Gastroesophageal sphincter (tissue), 4 donors: Measurements from ENCODE around the gene GPR17. TPM values are rescaled to one million over a fixed set of nuclear protein-coding genes. Genes with fewer than 3 reads are reported as not detected.

Experiments
- ATAC-seq: fragments of 150-250 bp; one replicate; pipeline ENCODE4 v1.9.1; 2016; ENCODE audit warnings: mild to moderate bottlenecking, moderate library complexity
- H3K27ac ChIP-seq, 4 donors: fragments of 200-600 bp; sonication (generic) in 3 of 4; 1 replicate in 3 of 4; 2 replicates in 1 of 4; pipeline ENCODE4 v1.5.1; 2016 to 2019
- H3K27me3 ChIP-seq: fragments of 200-600 bp; sonication (generic); one replicate; pipeline ENCODE4 v1.5.1; 2019
- H3K36me3 ChIP-seq, 2 donors: fragments of 200-600 bp; sonication (generic); one replicate each; pipeline ENCODE4 v1.5.1; 2019; ENCODE audit warnings: control low read depth in 1 of 2
- H3K4me1 ChIP-seq, 3 donors: fragments of 200-600 bp; sonication (generic); 1 replicate in 2 of 3; 2 replicates in 1 of 3; pipeline ENCODE4 v1.5.1; 2016 to 2019; ENCODE audit warnings: control low read depth in 2 of 3
- H3K4me3 ChIP-seq, 2 donors: fragments of 200-600 bp; sonication (generic); one replicate each; pipeline ENCODE4 v1.5.1; 2019; ENCODE audit warnings: mild to moderate bottlenecking in 1 of 2, moderate library complexity in 1 of 2
- H3K9me3 ChIP-seq, 3 donors: fragments of 200-600 bp; sonication (generic); one replicate each; pipeline ENCODE4 v1.5.1; 2017 to 2019; ENCODE audit warnings: control low read depth in 2 of 3
- CTCF ChIP-seq, 4 experiments: fragments of 200-600 bp in 2 of 4; fragments of 450-650 bp in 2 of 4; sonication (generic) in 1 of 4; IDR thresholded peaks; one replicate each; pipeline ENCODE4 v1.5.1; 2017 to 2019; ENCODE audit warnings: antibody characterized with exemption in 4 of 4, mild to moderate bottlenecking in 2 of 4, moderate library complexity in 2 of 4
- EP300 ChIP-seq: sonication (generic); formaldehyde crosslinking; IDR thresholded peaks from one replicate; pipeline ENCODE4 v1.6.1; 2017; ENCODE audit warnings: antibody characterized with exemption, mild to moderate bottlenecking
- POLR2A ChIP-seq, 2 donors: fragments of 450-650 bp; IDR thresholded peaks; one replicate each; pipeline ENCODE4 v1.6.1; 2017; ENCODE audit warnings: antibody characterized with exemption in 2 of 2, mild to moderate bottlenecking in 2 of 2, moderate library complexity in 1 of 2
- POLR2AphosphoS5 ChIP-seq: sonication (generic); formaldehyde crosslinking; IDR thresholded peaks from one replicate; pipeline ENCODE4 v1.6.1; 2017; ENCODE audit warnings: antibody characterized with exemption
- WGBS, 2 donors: methylation state at CpG; one replicate each; pipeline ENCODE4 v1.1.5; 2018; ENCODE audit warnings: low coverage in 1 of 2; 5-methylcytosine and 5-hydroxymethylcytosine counted together
- total RNA-seq, 4 donors: library from RNA; depleted of rRNA; stranded (reverse); fragments of >200 nt; gene quantifications; one replicate each; pipeline ENCODE4 v1.1.0, GENCODE V29; 2016

GPR17 gene
- total RNA-seq, 4 donors from 2014 or later = 0.35 TPM; not detected in 3

- Histone ChIP-seq H3K36me3 (peaks cover 0 to 51% of the 10 kb centered on the region in 2 donors), H3K27me3 (no peaks in the 10 kb centered on the region), H3K4me1 (peaks cover 0 to 92% (median 37%) of the 10 kb centered on the region in 3 donors), H3K27ac (peak overlapping the region in 3 of 4 donors; percentile 81 to 87 (median 83)), H3K4me3 (no peak overlapping the region), H3K9me3 (no peaks in the 10 kb centered on the region)
- no peak for TF ChIP-seq POLR2A (IDR thresholded peaks at IDR 0.05)
- no peak for TF ChIP-seq EP300
- TF ChIP-seq POLR2AphosphoS5 = no peak
- TF ChIP-seq CTCF (IDR thresholded peaks at IDR 0.05) = no peak
- no peak for ATAC-seq
- WGBS, 2 donors = 60 to 86% methylated on average over 3 to 4 of the region's 13 CpGs
Measured at GRCh38 chr2:127639111-127639474, 6.9 kb upstream of the GPR17 start.

- no peak for TF ChIP-seq EP300
- peak in 1 of 4 experiments; percentile 30 for TF ChIP-seq CTCF (IDR thresholded peaks at IDR 0.05)
- no peak for TF ChIP-seq POLR2AphosphoS5
- no peak for TF ChIP-seq POLR2A (IDR thresholded peaks at IDR 0.05)
- peaks cover 0 to 54% of the 10 kb centered on the region in 2 donors for H3K36me3 ChIP-seq
- WGBS, 2 donors = no CpG with 5 or more reads among the region's 25 CpGs
- no peak overlapping the region for H3K4me3 ChIP-seq
- no peaks in the 10 kb centered on the region for H3K27me3 ChIP-seq
- ATAC-seq = no peak
- peak overlapping the region in 3 of 4 donors; percentile 81 to 87 (median 83) for H3K27ac ChIP-seq
- peaks cover 0 to 92% (median 33%) of the 10 kb centered on the region in 3 donors for H3K4me1 ChIP-seq
- no peaks in the 10 kb centered on the region for H3K9me3 ChIP-seq
Measured at GRCh38 chr2:127640082-127641072, 5.6 kb upstream of the GPR17 start.

GRCh38 chr2:127641133-127641532, 4.8 kb upstream of the GPR17 start:
- H3K9me3 ChIP-seq = no peaks in the 10 kb centered on the region
- no peak overlapping the region for H3K4me3 ChIP-seq
- peaks cover 0 to 93% (median 33%) of the 10 kb centered on the region in 3 donors for H3K4me1 ChIP-seq
- no peaks in the 10 kb centered on the region for H3K27me3 ChIP-seq
- TF ChIP-seq POLR2A (IDR thresholded peaks at IDR 0.05) (no peak), POLR2AphosphoS5 (no peak), EP300 (no peak), CTCF (IDR thresholded peaks at IDR 0.05) (no peak)
- peak overlapping the region in 3 of 4 donors; percentile 81 to 87 (median 83) for H3K27ac ChIP-seq
- WGBS, 2 donors = no CpG with 5 or more reads among the region's 6 CpGs
- no peak for ATAC-seq
- peaks cover 0 to 57% of the 10 kb centered on the region in 2 donors for H3K36me3 ChIP-seq

- TF ChIP-seq POLR2AphosphoS5 (no peak), POLR2A (IDR thresholded peaks at IDR 0.05) (no peak), CTCF (IDR thresholded peaks at IDR 0.05) (no peak), EP300 (no peak)
- no CpG with 5 or more reads among the region's 25 CpGs for WGBS, 2 donors
- H3K9me3 ChIP-seq = no peaks in the 10 kb centered on the region
- H3K27ac ChIP-seq = peak overlapping the region in 3 of 4 donors; percentile 81 to 87 (median 83)
- H3K27me3 ChIP-seq = no peaks in the 10 kb centered on the region
- peaks cover 0 to 62% of the 10 kb centered on the region in 2 donors for H3K36me3 ChIP-seq
- H3K4me1 ChIP-seq = peaks cover 0 to 93% (median 34%) of the 10 kb centered on the region in 3 donors
- H3K4me3 ChIP-seq = no peak overlapping the region
- ATAC-seq = no peak
Measured at GRCh38 chr2:127641846-127642507, 4.0 kb upstream of the GPR17 start.
